HG02588 (cell line): Measurements from ENCODE around the gene SNTG2.
A peak's percentile ranks its signal among the peaks of the same experiment; 100 is the strongest.
"Not testable (repeated sequence)": the region's sequence is repeated elsewhere in the genome, so short reads cannot be mapped to it uniquely, and the experiment has no call there.

Source experiments
- ATAC-seq: cut with Tn5 transposase; IDR thresholded peaks from one replicate; pipeline ENCODE4 v1.9.1; 2021; ENCODE audit warnings: mild to moderate bottlenecking, moderate library complexity; ENCODE audit not compliant: unreplicated experiment

The SNTG2 gene

DNA sequence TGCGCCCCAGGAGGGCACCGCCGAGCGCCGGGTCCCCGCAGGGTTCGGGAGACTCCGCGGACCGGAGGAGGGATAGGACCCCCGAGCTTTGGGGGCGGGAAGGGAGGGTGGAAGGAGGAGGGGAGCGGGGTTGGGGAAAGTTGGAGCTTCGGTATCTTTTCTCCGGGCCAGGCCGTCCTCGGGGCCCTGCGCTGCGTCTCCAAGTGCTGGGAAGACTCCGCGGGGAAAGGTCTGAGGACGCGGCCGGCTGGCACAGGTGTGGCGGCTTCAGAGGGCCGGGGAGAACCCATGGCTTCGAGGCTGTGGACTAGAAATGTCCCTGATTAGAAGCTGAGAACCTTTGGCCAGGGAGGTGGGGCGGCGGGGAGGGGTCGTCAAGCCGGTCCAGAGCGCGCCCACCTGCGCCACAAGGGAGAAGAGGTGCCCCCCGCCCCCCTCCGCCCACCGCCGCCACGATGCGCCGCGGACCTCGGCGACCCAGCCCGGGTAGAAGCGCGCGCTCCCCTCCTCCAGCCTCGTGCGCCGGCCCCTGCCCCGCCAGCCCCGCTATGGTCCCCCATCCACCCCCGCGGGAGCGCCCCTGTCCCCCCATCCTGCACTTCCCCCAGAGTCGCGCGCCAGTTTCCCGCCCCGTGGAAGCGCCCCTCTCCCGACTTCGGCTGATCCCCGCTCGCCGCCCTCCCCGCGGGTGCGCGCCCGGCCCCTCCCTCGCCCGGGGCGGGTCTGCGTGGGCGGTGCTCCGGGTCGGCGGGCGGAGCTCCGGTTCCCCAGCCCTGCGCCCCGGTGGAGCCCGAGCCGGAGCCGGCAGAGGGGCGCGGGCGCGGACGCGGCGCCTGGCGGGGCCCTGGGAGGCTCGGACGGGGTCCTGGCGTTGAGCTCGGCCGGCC lies at the start of gene SNTG2:
TSS of gene SNTG2 (plus strand) at position 770 of the 887 bp plus-strand sequence. CDS start 148 bp downstream, outside the sequence.
- ATAC-seq = peak; percentile 37

- no peak for ATAC-seq
These were observed 48.1 kb upstream of the SNTG2 start for GRCh38 chr2:902584-902983.

DNA sequence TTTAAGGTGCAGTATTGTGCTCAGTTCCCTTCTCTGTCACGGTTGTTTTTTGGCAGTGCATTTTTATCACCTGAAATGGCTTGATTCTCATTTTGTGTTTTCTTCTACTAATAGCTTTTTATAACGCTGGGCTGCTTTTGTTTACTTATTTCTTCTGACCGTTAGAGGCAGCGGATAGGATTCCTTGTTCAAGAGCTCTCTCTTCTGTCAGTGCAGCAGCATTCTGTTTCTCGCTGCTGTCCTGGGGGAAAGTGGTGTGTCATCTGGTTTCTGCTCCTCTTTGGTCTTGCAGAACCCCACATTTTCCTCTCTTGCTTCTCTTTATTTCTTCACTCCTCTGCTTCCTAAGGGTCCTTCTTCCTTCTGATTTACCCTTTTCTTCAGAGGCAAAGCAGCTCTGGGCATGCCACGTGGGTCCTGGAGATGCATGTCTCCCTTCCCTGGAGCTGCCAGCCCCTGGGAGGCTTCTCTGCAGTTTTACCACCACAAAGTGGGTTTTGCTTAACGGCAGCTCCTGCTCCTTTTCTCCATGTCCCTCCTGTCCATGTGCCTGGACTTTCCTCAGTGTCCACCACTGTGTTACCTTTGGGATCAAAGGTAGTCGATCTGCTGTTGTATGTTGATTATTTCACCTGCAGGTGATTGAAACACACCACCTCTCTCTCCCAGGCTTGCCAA lies 47.3 kb upstream of the SNTG2 start:
- ATAC-seq = no peak

DNA sequence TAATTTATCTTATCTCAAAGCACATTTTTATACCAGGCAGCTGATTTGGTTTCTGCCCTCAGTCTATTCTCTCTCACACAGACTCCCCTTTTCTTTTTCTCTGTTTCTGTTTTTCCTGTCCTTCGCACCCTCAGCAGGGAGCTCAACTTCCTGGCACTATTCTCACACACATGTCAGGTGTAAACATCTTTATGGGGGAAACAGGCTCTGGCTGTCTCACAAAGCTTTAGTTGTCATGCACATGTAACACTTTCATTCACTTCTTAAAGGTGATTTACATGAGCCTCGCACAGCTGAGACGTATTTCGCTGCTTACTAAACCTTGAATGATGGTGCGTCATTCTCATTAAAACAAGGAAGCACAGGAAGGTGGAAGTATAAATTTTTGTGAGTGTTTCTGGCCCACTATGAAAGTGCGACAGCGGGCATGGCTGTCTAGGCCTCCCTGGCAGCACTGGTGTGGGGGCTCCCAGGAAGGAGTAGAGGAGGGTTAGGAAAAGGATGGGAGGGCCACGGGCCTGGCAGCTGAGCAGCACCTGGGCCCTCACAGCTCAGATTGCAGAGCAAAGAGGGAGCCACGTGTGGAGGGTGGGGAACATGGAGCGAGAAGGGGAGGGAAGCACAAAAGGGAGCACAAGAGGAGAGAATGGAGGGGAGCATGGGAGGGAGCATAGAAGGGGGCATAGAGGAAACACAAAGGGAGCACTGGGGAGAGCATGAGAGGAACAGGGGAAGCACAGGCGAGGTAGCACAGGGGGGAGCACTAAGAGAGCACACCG lies 46.2 kb upstream of the SNTG2 start:
- ATAC-seq = no peak

DNA sequence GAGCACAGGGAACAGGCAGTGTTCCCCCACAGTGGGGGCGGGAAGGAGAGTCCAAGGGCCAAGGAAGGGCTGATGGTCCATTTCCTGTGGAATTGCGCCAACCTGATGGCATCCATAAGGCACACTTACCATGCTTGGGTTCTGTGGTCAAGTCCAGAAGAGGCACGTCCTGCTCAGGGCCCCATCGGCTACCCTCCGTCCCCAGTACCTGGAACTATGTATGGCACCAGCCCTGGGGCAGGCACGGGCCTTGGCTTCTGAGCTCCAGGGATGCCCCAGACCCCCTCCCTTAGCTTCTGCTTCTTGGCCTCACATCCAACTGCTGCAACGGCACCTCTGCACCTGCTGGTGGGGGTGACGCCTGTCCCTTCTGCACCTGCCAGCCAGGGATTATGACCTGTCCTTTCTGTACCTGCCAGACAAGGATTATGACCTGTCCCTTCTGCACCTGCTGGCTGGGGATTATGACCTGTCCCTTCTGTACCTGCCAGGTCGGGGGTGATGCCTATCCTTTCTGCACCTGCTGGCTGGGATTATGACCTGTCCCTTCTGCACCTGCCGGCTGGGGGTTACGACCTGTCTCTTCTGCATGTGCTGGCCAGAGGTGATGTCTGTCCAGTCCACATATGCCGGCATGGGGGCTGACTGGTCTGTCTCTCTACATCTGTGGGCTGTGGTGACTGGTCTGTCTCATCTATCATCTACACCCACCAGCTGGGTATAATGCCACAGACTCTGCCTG lies 45.4 kb upstream of the SNTG2 start:
- no peak for ATAC-seq

DNA sequence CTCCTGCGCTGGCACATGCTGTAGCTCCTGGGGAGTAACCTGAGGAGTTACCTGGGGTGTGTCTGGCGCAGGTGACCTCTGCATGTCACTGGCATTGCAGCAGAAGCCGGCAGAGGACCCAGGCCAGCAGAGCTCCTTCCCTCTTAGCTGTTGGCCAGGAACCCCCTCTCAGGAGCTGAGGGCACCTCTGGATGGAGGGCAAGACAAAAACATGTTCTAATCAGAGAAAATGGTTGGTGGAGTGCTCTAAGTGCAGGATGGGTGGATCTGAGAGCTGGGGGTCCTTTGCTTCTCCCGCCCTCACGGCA lies 44.9 kb upstream of the SNTG2 start:
- ATAC-seq = no peak

GRCh38 chr2:907706-908105 lies 42.9 kb upstream of the SNTG2 start:
- ATAC-seq = no peak

DNA sequence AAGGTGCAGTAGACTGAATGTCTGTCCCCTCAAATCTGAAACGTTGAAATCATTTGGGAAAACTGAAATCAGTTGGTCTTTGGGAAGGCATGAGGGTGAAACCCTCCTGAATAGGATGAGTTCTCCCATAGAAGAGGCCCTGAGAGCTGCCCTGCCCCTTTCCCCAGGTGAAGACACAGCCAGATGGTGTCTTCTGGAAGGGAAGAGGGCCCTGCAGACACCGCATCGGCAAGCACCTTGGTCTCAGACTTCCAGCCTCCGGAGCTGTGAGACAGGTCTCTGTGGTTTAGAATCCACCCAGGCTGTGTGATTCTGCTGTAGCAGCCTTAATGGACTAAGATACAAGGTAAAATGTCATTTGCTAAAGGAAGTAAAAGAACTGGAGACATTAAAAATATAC lies 42.1 kb upstream of the SNTG2 start:
- no peak for ATAC-seq

- not testable (repeated sequence) for ATAC-seq
These were observed 40.8 kb upstream of the SNTG2 start for GRCh38 chr2:909764-910379.

DNA sequence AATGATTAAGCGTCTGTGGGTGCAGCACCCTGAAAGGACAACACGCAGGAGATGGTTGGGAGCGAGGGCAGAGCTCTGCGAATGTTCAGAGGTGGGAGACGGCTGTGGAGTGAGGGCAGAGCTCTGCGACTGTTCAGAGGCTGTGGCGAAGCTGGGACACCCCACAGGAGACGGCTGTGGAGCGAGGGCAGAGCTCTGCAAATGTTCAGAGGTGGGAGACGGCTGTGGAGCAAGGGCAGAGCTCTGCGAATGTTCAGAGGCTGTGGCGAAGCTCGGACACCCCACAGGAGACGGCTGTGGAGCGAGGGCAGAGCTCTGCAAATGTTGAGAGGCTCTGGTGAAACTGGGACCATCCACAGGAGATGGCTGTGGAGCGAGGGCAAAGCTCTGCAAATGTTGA lies 40.0 kb upstream of the SNTG2 start:
- no peak for ATAC-seq

DNA sequence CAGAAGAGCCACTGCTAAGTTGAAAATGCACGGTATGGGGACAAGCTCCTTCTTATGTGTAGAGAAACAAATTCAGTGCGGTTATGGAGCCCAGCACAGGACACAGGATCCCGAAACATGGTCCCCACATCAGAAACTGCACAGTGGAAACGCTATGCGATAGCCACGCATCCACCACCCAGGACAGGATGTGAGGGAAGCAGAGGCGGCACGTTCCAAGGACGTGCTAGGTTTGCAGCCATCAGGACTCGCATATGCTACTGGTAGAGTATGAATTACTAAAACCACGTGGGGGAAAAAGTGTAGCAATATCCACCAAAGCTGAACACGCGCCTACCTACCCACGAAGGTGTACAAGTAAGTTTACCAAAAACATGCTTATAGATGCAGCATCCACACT lies 34.7 kb upstream of the SNTG2 start:
- no peak for ATAC-seq

- ATAC-seq = no peak
These were observed 33.7 kb upstream of the SNTG2 start for GRCh38 chr2:916935-917334.

GRCh38 chr2:919672-920071 lies 31.0 kb upstream of the SNTG2 start:
- no peak for ATAC-seq

DNA sequence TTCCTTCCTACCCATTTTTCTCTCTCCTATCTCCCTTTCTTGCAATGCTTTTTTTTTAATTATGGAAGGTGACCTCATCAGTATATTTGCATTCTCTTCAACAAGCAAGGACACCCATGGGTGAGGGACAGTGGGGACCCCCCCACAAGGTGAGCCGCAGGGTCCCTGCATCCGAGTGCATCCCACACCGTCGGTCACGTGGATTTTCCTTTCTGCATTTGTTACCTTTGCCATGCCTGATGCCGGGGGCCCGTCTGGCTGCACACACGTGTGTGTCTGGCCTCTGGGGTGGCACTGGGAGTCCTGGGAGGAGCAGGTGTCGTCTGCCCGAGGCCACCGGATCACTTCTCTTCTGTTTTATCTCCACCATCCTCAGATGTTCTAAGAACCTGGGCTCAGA lies 30.1 kb upstream of the SNTG2 start:
- ATAC-seq = no peak

- ATAC-seq = no peak
These were observed 29.6 kb upstream of the SNTG2 start for GRCh38 chr2:920999-921398.

- no peak for ATAC-seq
These were observed 28.5 kb upstream of the SNTG2 start for GRCh38 chr2:922185-922584.

DNA sequence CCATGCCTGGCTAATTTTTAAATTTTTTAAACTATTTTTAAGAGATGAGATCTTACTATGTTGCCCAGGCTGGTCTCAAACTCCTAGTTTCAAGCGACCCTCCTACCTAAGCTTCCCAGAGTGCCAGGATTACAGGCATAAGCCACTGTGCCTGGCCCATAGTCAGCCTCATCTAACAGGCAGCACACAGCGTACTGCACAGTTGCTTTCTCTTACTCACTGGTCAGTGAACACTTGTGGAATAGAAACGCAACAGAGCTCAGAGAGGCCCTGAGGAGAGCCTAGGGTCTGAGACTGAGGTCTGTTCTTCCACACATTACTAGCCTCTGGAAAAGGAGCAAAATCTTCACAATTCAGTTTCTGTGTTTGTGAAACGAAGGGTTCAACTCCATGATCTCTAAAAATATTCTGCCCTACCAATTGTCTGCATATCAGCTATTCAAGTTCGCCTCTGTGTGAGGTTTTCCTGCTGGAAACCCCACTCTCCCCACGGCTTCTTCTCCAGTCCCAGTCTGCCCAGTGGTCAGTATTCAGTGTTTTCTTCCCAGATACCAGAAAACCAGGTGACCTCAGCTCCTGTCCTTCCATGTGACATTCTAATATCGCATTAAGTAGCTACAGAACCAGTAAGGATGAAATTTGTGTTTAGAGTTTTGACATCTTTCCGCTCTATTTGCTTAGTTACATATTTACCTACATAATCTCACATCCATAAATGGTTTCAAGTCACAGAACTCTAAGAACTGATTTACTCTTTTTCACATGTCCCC lies 26.6 kb upstream of the SNTG2 start:
- ATAC-seq = no peak

DNA sequence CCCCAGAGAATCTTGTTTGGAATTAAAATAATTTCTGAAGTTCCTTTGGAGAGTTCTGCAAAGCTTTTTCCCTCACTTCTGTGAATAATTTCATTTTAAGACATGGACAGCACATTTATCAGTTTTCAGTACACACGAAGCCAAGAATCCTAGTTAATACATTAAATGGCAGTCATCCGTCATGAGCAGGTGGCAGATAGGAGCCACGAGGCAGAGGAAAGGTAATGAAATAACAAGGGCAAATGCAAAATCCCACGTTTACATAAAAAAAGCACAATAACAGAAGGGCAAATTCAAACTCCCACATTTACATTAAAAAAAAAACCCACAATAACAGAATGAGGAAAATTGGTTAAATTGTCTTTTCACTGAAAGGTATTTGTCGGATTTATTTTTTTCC lies 25.9 kb upstream of the SNTG2 start:
- ATAC-seq = no peak

GRCh38 chr2:925309-925708 lies 25.3 kb upstream of the SNTG2 start:
- ATAC-seq = no peak

GRCh38 chr2:925711-926110 lies 24.9 kb upstream of the SNTG2 start:
- no peak for ATAC-seq
